CD8-positive, alpha-beta memory T cell (primary cell): ENCODE results near the gene FAM53A. TPM values are rescaled to one million over a fixed set of nuclear protein-coding genes. Genes with fewer than 3 reads are reported as not detected.

Experiments
- CTCF ChIA-PET: fragments of 350-600 bp; sonication (Branson Sonifier 250); formaldehyde crosslinking; loops from one replicate; lab custom pipeline; 2021; ENCODE audit warnings: antibody characterized with exemption; lab: Charles Lee
- POLR2A ChIA-PET: fragments of 350-600 bp; sonication (Branson Sonifier 250); formaldehyde crosslinking; loops from one replicate; lab custom pipeline; 2021; ENCODE audit warnings: antibody characterized with exemption; lab: Charles Lee
- DNase-seq, 5 donors: peaks; one replicate each; pipeline versions ENCODE4 v3.0.0 to v3.0.0-alpha.2; 2020 to 2022; ENCODE audit warnings: mixed read lengths in 1 of 5
- H3K27ac ChIP-seq: one replicate; pipeline ENCODE4 v1.7.0; 2013; ENCODE audit warnings: low read depth, mild to moderate bottlenecking, low read length, moderate library complexity
- H3K27me3 ChIP-seq: 2 replicates; pipeline ENCODE4 v1.7.0; 2013; ENCODE audit warnings: low read length, mild to moderate bottlenecking; ENCODE audit not compliant: insufficient read depth, poor library complexity, severe bottlenecking
- H3K36me3 ChIP-seq: 2 replicates; pipeline ENCODE4 v1.7.0; 2013; ENCODE audit warnings: mild to moderate bottlenecking, low read length, moderate library complexity; ENCODE audit not compliant: insufficient read depth
- H3K4me1 ChIP-seq: 2 replicates; pipeline ENCODE4 v1.7.0; 2013; ENCODE audit warnings: mild to moderate bottlenecking, low read length, moderate library complexity; ENCODE audit not compliant: insufficient read depth
- H3K4me3 ChIP-seq: 2 replicates; pipeline ENCODE4 v1.7.0; 2013; ENCODE audit warnings: mild to moderate bottlenecking, low read length
- H3K9me3 ChIP-seq: 2 replicates; pipeline ENCODE4 v1.7.0; 2013; ENCODE audit warnings: mild to moderate bottlenecking, low read length
- H3K27ac Mint-ChIP-seq, 8 donors: one replicate each; pipeline ENCODE4 v1.8.0; 2020 to 2021; ENCODE audit warnings: mixed read lengths in 8 of 8, mild to moderate bottlenecking in 6 of 8, inconsistent platforms in 3 of 8, moderate library complexity in 3 of 8
- H3K27me3 Mint-ChIP-seq, 2 donors: one replicate each; pipeline ENCODE4 v1.8.0; 2020 to 2021; ENCODE audit warnings: mixed read lengths in 2 of 2, mild to moderate bottlenecking in 1 of 2, moderate library complexity in 1 of 2
- H3K36me3 Mint-ChIP-seq, 3 donors: one replicate each; pipeline ENCODE4 v1.8.0; 2020 to 2021; ENCODE audit warnings: mixed read lengths in 3 of 3, inconsistent platforms in 1 of 3, mild to moderate bottlenecking in 1 of 3
- H3K4me1 Mint-ChIP-seq, 3 donors: one replicate each; pipeline ENCODE4 v1.8.0; 2020 to 2021; ENCODE audit warnings: mixed read lengths in 3 of 3, inconsistent platforms in 1 of 3, mild to moderate bottlenecking in 1 of 3
- H3K4me3 Mint-ChIP-seq, 7 donors: one replicate each; pipeline ENCODE4 v1.8.0; 2020 to 2021; ENCODE audit warnings: mixed read lengths in 7 of 7, mild to moderate bottlenecking in 6 of 7, moderate library complexity in 4 of 7, inconsistent platforms in 2 of 7
- H3K9me3 Mint-ChIP-seq, 5 donors: one replicate each; pipeline ENCODE4 v1.8.0; 2020 to 2022; ENCODE audit warnings: mixed read lengths in 5 of 5, mild to moderate bottlenecking in 3 of 5, moderate library complexity in 2 of 5, inconsistent platforms in 1 of 5
- polyA plus RNA-seq: library from polyadenylated mRNA; unstranded; fragments of 300-500 nt; fragmentation: Illumina TruSeq; gene quantifications from one replicate; pipeline ENCODE4 v1.2.3, GENCODE V29; 2021
- total RNA-seq, 2 experiments: library from RNA; stranded (reverse); gene quantifications; one replicate each; pipeline ENCODE4 v1.2.3, GENCODE V29; 2021

FAM53A gene
- total and polyA plus RNA-seq, 3 experiments from 2014 or later, result 0.82 to 1.9 (median 1.5) TPM

GRCh38 chr4:1615786-1616556 is 68.1 kb downstream of the FAM53A start:
- peaks cover 0 to 5% (median 2%) of the 10 kb centered on the region in 5 donors for H3K9me3 Mint-ChIP-seq
- ChIA-PET POLR2A (no interaction called here), CTCF (interaction anchor here (2.2 kb wide), 1 partner anchor 11 kb away, joined by 10 read pairs; no protein-coding TSS in a partner anchor)
- Histone ChIP-seq H3K27ac (no peak overlapping the region), H3K36me3 (no peaks in the 10 kb centered on the region), H3K9me3 (no peaks in the 10 kb centered on the region), H3K4me1 (peaks cover 26% of the 10 kb centered on the region), H3K27me3 (no peaks in the 10 kb centered on the region), H3K4me3 (no peak overlapping the region)
- peak in 1 of 5 donors; percentile 39 for DNase-seq
- peaks cover 32 to 45% (median 42%) of the 10 kb centered on the region in 3 donors for H3K4me1 Mint-ChIP-seq
- peaks cover 0 to 2% of the 10 kb centered on the region in 2 donors for H3K27me3 Mint-ChIP-seq
- peak overlapping the region in 5 of 7 donors; percentile 6 to 62 (median 36) for H3K4me3 Mint-ChIP-seq
- H3K36me3 Mint-ChIP-seq, result peaks cover 0 to 7% (median 2%) of the 10 kb centered on the region in 3 donors
- H3K27ac Mint-ChIP-seq, result peak overlapping the region in 6 of 8 donors; percentile 31 to 78 (median 51)

GRCh38 chr4:1614854-1615595 is 69.1 kb downstream of the FAM53A start:
- Mint-ChIP-seq H3K4me3 (peak overlapping the region in 4 of 7 donors; percentile 41 to 77 (median 50)), H3K27me3 (peaks cover 0 to 2% of the 10 kb centered on the region in 2 donors), H3K4me1 (peaks cover 27 to 39% (median 36%) of the 10 kb centered on the region in 3 donors)

GRCh38 chr4:1614502-1614853 is 69.6 kb downstream of the FAM53A start:
- peaks cover 20% of the 10 kb centered on the region for H3K4me1 ChIP-seq
- Mint-ChIP-seq H3K27me3 (peaks cover 0 to 2% of the 10 kb centered on the region in 2 donors), H3K36me3 (peaks cover 0 to 7% (median 2%) of the 10 kb centered on the region in 3 donors), H3K4me1 (peaks cover 27 to 39% (median 36%) of the 10 kb centered on the region in 3 donors), H3K9me3 (peaks cover 0 to 5% (median 2%) of the 10 kb centered on the region in 5 donors), H3K4me3 (peak overlapping the region in 4 of 7 donors; percentile 41 to 77 (median 50)), H3K27ac (peak overlapping the region in 5 of 8 donors; percentile 55 to 95 (median 66))
- POLR2A ChIA-PET, result no interaction called here
- CTCF ChIA-PET, result no interaction called here
- no peaks in the 10 kb centered on the region for H3K36me3 ChIP-seq
- H3K9me3 ChIP-seq, result no peaks in the 10 kb centered on the region
- H3K27me3 ChIP-seq, result no peaks in the 10 kb centered on the region
- H3K27ac ChIP-seq, result no peak overlapping the region
- H3K4me3 ChIP-seq, result no peak overlapping the region
- DNase-seq, result no peak

More at GRCh38 chr4:1614854-1615595, 69.1 kb downstream of the FAM53A start:
- peak in 2 of 5 donors; percentile 13 to 20 for DNase-seq
- ChIA-PET POLR2A (no interaction called here), CTCF (no interaction called here)
- peaks cover 0 to 7% (median 2%) of the 10 kb centered on the region in 3 donors for H3K36me3 Mint-ChIP-seq
- Histone ChIP-seq H3K27ac (no peak overlapping the region), H3K9me3 (no peaks in the 10 kb centered on the region), H3K27me3 (no peaks in the 10 kb centered on the region), H3K4me1 (peaks cover 20% of the 10 kb centered on the region), H3K36me3 (no peaks in the 10 kb centered on the region), H3K4me3 (no peak overlapping the region)
- peaks cover 0 to 5% (median 2%) of the 10 kb centered on the region in 5 donors for H3K9me3 Mint-ChIP-seq
- peak overlapping the region in 7 of 8 donors; percentile 31 to 95 (median 66) for H3K27ac Mint-ChIP-seq

GRCh38 chr4:1614049-1614448 is 70.1 kb downstream of the FAM53A start:
- H3K27ac Mint-ChIP-seq, result peak overlapping the region in 4 of 8 donors; percentile 14 to 80 (median 69)
- H3K27ac ChIP-seq, result no peak overlapping the region
- no peaks in the 10 kb centered on the region for H3K27me3 ChIP-seq
- H3K36me3 ChIP-seq, result no peaks in the 10 kb centered on the region
- H3K27me3 Mint-ChIP-seq, result peaks cover 0 to 2% of the 10 kb centered on the region in 2 donors
- ChIA-PET CTCF (no interaction called here), POLR2A (no interaction called here)
- H3K4me3 Mint-ChIP-seq, result peak overlapping the region in 2 of 7 donors; percentile 13 to 59
- H3K9me3 ChIP-seq, result no peaks in the 10 kb centered on the region
- peaks cover 27 to 39% (median 36%) of the 10 kb centered on the region in 3 donors for H3K4me1 Mint-ChIP-seq
- DNase-seq, result peak in 1 of 5 donors; percentile 37
- H3K4me1 ChIP-seq, result peaks cover 20% of the 10 kb centered on the region
- H3K4me3 ChIP-seq, result no peak overlapping the region
- H3K36me3 Mint-ChIP-seq, result peaks cover 0 to 7% (median 2%) of the 10 kb centered on the region in 3 donors
- H3K9me3 Mint-ChIP-seq, result peaks cover 0 to 5% (median 2%) of the 10 kb centered on the region in 5 donors

GRCh38 chr4:1613099-1613495 is 71.0 kb downstream of the FAM53A start:
- H3K36me3 Mint-ChIP-seq, result peaks cover 0 to 7% (median 2%) of the 10 kb centered on the region in 3 donors
- Histone ChIP-seq H3K4me3 (no peak overlapping the region), H3K36me3 (no peaks in the 10 kb centered on the region), H3K27ac (no peak overlapping the region), H3K27me3 (no peaks in the 10 kb centered on the region), H3K4me1 (peaks cover 20% of the 10 kb centered on the region), H3K9me3 (no peaks in the 10 kb centered on the region)
- peaks cover 27 to 39% (median 36%) of the 10 kb centered on the region in 3 donors for H3K4me1 Mint-ChIP-seq
- peaks cover 0 to 5% (median 2%) of the 10 kb centered on the region in 5 donors for H3K9me3 Mint-ChIP-seq
- ChIA-PET POLR2A (no interaction called here), CTCF (no interaction called here)
- peak in 1 of 5 donors; percentile 36 for DNase-seq
- H3K27me3 Mint-ChIP-seq, result peaks cover 0 to 2% of the 10 kb centered on the region in 2 donors
- H3K4me3 Mint-ChIP-seq, result no peak overlapping the region
- H3K27ac Mint-ChIP-seq, result peak overlapping the region in 3 of 8 donors; percentile 26 to 60 (median 41)

- Histone ChIP-seq H3K4me3 (no peak overlapping the region), H3K4me1 (peaks cover 20% of the 10 kb centered on the region), H3K9me3 (no peaks in the 10 kb centered on the region), H3K36me3 (no peaks in the 10 kb centered on the region), H3K27ac (no peak overlapping the region), H3K27me3 (no peaks in the 10 kb centered on the region)
- ChIA-PET CTCF (no interaction called here), POLR2A (no interaction called here)
- peaks cover 0 to 4% (median under 1%) of the 10 kb centered on the region in 3 donors for H3K36me3 Mint-ChIP-seq
- peaks cover 0 to 2% of the 10 kb centered on the region in 2 donors for H3K27me3 Mint-ChIP-seq
- peaks cover 25 to 37% (median 33%) of the 10 kb centered on the region in 3 donors for H3K4me1 Mint-ChIP-seq
- H3K9me3 Mint-ChIP-seq, result peaks cover 0 to 5% (median under 1%) of the 10 kb centered on the region in 5 donors
- peak in 1 of 5 donors; percentile 29 for DNase-seq
- H3K4me3 Mint-ChIP-seq, result no peak overlapping the region
- peak overlapping the region in 2 of 8 donors; percentile 41 to 60 for H3K27ac Mint-ChIP-seq
Measured at GRCh38 chr4:1612278-1613098, 71.6 kb downstream of the FAM53A start.

GRCh38 chr4:1611501-1611870 is 72.6 kb downstream of the FAM53A start:
- Mint-ChIP-seq H3K27ac (peak overlapping the region in 1 of 8 donors; percentile 54), H3K4me1 (peaks cover 24 to 32% (median 32%) of the 10 kb centered on the region in 3 donors), H3K4me3 (no peak overlapping the region), H3K9me3 (peaks cover 0 to 5% (median 0%) of the 10 kb centered on the region in 5 donors), H3K36me3 (no peaks in the 10 kb centered on the region), H3K27me3 (peaks cover 0 to 2% of the 10 kb centered on the region in 2 donors)
- DNase-seq, result no peak
- Histone ChIP-seq H3K4me1 (peaks cover 17% of the 10 kb centered on the region), H3K36me3 (no peaks in the 10 kb centered on the region), H3K27ac (no peak overlapping the region), H3K27me3 (no peaks in the 10 kb centered on the region), H3K4me3 (no peak overlapping the region), H3K9me3 (no peaks in the 10 kb centered on the region)
- POLR2A ChIA-PET, result no interaction called here
- CTCF ChIA-PET, result no interaction called here
